ENCODE data around the gene CPLX1.
"Not testable (repeated sequence)": the region's sequence is repeated elsewhere in the genome, so short reads cannot be mapped to it uniquely, and the experiment has no call there.

The CPLX1 gene

GRCh38 chr4:790466-790820 lies 35.5 kb downstream of the CPLX1 start:
- no peak for DNase-seq

GRCh38 chr4:789571-790465 lies 36.1 kb downstream of the CPLX1 start:
- no peak for DNase-seq

- no peak for DNase-seq
These were observed 37.2 kb downstream of the CPLX1 start for GRCh38 chr4:788636-789297.

GRCh38 chr4:788006-788635 lies 37.8 kb downstream of the CPLX1 start:
- DNase-seq, result no peak

GRCh38 chr4:787561-787981 lies 38.4 kb downstream of the CPLX1 start:
- DNase-seq, result no peak

- no peak for DNase-seq
These were observed 39.0 kb downstream of the CPLX1 start for GRCh38 chr4:786861-787300.

GRCh38 chr4:786074-786741 lies 39.7 kb downstream of the CPLX1 start:
- no peak for DNase-seq

GRCh38 chr4:785332-786073 lies 40.4 kb downstream of the CPLX1 start:
- DNase-seq, result peak; percentile 48 to 51

GRCh38 chr4:784401-785331 lies 41.3 kb downstream of the CPLX1 start:
- DNase-seq, result no peak

GRCh38 chr4:781493-782216 lies 44.3 kb downstream of the CPLX1 start:
- peak; percentile 97 to 99 for DNase-seq

GRCh38 chr4:780716-781492 lies 45.0 kb downstream of the CPLX1 start:
- no peak for DNase-seq

GRCh38 chr4:780255-780654 lies 45.7 kb downstream of the CPLX1 start:
- not testable (repeated sequence) for DNase-seq

- DNase-seq, result no peak
These were observed 46.4 kb downstream of the CPLX1 start for GRCh38 chr4:779555-779954.

GRCh38 chr4:777520-778262 lies 48.2 kb downstream of the CPLX1 start:
- DNase-seq, result no peak

- DNase-seq, result no peak
These were observed 49.0 kb downstream of the CPLX1 start for GRCh38 chr4:776743-777441.

- not testable (repeated sequence) for DNase-seq
These were observed 50.4 kb downstream of the CPLX1 start for GRCh38 chr4:775485-775884.

- DNase-seq, result not testable (repeated sequence)
These were observed 51.4 kb downstream of the CPLX1 start for GRCh38 chr4:774419-775092.

GRCh38 chr4:773214-773613 lies 52.7 kb downstream of the CPLX1 start:
- DNase-seq, result no peak

Data from NCI-H526 (cell line).